Stimulated activated CD4-positive, alpha-beta T cell treated with anti-CD3 and anti-CD28 coated beads, Interleukin-12 subunit alpha, Interleukin-12 subunit beta, amount 100 ng/mL, for 24 hours (primary cell): ENCODE results near the gene TRIOBP.
"Not testable (repeated sequence)": the region's sequence is repeated elsewhere in the genome, so short reads cannot be mapped to it uniquely, and the experiment has no call there.

ENCODE experiments used
- DNase-seq, 2 experiments: peaks; one replicate each; pipeline ENCODE4 v3.0.0-alpha.2; 2020; ENCODE audit warnings: low read depth in 2 of 2

Gene TRIOBP

DNA sequence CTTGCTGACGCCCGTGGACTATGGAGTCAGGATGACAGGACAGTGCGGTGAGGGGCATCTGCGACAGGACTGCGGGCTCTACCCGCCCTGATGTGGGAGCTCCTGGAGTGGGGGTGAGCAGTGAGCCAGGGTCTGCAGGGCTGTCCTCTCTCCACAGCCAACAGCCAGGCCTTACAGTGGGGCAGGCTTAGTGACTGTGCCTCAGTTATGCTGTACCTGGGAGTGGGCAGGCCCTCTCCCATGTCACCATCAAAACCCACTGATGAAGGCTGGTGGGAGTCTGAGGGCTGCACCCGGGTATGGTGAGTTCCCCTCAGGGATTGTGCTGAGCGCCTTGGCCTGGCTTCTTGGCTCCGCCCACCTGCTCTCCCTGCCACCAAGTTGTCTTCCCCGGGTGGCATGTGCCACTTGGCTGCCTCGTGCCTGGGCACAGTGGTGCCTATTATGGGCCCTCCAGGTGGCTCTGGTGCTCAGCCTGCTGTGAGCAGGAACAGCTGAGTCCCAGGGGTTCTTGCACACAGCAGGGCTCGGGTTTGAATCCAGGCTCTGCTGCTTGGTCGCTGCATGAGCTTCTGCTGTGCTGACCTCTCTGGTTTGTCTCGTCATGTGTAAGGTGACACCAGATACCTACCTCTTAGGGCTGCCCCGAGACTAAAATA, 4.1 kb upstream of the TRIOBP start:
- DNase-seq = no peak

DNA sequence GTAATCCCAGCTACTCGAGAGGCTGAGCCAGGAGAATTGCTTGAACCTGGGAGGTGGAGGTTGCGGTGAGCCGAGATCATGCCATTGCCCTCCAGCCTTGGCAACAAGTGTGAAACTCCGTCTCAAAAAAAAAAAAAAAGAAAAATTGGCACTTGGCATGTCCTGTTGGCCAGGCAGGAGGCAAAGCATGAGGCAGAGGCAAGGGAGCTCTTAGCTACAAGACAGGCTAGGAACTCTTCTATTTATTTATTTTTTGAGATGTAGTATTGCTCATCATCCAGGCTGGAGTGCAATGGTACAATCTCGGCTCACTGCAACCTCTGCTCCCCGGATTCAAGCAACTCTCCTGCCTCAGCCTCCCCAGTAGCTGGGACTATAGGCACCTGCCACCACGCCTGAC, 2.7 kb upstream of the TRIOBP start:
- not testable (repeated sequence) for DNase-seq

DNA sequence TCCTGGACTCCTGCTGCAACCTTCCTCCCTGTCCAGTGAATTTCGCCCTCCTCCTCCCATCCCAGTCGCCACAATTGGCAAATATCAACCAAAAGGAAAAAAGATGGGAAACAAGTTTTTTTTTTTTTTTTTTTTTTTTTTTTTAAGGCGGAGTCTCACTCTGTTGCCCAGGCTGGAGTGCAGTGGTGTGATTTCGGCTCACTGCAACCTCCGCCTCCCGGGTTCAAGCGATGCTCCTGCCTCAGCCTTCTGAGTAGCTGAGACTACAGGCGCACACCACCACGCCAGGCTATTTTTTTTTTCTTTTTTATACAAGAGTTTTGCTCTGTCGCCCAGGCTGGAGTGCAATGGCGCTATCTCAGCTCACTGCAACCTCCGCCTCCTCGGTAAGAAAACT, 590 bp upstream of the TRIOBP start:
- not testable (repeated sequence) for DNase-seq

DNA sequence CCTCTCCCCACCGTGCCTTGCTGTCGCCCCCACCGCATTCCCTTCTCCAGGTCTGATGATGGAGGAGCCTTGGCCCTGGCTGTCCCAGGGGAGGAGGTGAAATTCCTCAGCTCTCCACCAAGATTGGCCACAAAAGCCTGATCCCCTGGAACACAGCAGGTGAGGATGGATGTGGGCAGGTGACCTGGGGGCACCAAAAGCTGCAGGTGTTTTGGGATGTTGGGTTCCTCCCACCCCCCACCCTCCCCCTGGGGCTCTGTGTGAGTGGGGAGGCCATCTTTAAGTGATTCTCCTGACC, 639 bp downstream of the TRIOBP start:
- DNase-seq = no peak

DNA sequence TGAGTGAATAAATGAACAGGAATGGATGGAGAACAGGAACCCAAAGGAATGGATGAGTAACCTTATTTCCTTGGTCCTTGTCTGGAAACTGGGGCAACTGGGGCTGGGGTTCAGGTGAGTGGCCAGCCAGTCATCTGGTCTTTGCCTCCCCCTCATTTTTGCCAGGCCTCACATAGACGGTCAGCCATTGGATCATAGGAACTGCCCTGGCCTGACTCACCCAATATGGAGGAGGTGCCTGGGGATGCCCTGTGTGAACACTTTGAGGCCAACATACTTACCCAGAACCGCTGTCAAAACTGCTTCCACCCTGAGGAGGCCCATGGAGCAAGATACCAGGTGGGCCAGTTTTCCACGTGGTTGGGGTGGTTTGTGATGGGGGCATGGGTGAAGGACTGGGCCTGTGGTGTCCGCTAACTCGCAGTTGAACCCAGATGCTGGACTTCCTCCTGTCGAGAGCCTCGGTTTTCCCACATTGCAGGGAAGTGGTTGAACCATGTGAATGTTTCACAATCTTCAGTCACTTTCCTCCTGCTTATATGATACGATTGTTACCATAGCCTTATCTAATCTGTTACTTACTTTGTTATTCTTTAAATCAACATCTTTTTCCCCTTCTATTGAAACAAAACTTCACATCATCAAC, 4.4 kb downstream of the TRIOBP start:
- DNase-seq = no peak

DNA sequence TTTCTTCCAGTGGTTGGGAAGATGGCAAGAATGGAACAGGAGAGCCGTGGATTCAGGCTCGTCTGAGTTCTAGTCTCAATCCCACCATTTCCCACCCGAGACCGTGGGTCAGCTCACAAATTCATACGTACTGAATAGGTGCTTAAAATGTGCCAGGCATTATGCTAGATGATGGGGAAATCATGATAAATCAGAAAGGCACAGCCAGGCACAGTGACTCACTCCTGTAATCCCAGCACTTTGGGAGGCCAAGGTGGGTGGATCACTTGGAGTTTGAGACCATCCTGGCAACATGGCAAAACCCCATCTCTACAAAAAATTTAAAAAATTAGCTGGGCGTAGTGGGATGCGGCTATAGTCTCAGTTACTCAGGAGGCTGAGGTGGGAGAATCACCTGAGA, 7.1 kb downstream of the TRIOBP start:
- DNase-seq = no peak

DNA sequence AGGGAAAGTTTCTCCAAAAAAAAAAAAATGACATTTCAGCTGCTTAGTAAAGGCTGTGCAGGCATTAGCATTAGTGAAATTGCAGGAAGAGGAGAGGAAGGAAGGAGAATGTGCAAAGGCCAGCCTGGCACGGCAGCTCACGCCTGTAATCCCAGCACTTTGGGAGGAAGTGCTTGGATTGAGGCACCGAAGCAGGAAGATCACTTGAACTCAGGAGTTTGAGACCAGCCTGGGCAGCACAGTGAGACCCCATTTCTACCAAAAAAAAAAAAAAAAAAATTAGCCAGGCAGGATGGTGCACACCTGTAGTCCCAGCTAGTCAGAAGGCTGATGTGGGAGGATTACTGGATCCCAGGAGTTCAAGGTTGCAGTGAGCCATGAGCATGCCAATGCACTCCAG, 7.8 kb downstream of the TRIOBP start:
- no peak for DNase-seq

DNA sequence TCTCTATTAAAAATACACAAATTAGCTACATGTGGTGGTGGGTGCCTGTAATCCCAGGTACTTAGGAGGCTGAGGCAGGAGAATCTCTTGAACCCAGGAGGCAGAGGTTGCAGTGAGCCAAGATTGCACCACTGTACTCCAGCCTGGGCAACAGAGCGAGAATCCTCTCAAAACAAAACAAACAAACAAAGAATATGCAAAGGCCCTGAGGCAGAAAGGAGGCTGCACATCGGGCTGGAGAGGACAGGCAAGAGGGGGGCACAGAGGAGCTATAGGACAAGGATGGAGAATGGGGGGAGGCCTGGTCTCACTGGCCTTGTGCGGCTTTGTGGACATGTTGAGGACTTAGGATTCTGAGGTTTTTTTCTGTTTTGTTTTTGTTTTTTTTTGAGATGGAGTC, 8.4 kb downstream of the TRIOBP start:
- no peak for DNase-seq

DNA sequence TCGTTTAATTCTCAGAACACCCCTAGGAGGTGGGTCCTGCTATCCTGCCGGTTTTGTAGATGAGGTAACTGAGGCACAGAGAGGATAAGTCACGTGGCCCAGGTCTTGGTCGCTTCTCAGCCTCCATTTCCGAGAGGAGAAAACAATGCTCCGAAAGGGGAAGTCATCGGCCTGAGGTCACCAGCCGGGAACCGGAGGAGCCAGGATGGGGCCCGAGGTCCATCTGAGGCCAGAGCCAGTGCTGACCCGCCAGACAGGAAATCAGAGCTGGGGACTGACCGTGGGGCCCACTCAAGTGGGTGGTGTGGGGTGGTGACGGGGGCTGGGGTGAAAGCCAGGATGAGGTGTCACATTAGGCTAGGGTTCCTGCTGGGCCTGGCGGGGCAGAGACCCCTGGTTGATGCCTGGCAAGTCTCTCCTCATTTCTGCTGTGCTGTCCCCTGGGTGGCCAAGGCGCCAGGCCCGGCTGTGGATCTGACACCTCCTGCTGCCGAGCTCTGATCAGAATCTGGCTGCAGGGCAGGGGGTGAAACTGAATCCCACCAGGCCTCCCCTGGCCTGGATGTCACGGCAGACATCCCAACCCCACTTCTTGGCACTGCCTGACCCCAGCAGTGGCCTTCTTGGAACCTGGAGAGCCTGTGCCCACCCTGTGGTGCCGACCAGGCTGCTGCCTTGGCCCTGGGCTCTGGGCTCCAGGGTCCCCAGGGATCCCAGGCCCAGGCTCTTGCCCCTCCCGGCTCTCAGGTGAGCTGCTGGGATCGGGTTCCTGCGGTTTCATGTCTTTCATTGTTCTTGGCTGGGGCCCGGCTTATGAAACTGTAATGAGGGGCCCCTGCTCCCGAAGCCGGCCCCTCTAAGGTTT, 12.0 kb downstream of the TRIOBP start:
- no peak for DNase-seq

DNA sequence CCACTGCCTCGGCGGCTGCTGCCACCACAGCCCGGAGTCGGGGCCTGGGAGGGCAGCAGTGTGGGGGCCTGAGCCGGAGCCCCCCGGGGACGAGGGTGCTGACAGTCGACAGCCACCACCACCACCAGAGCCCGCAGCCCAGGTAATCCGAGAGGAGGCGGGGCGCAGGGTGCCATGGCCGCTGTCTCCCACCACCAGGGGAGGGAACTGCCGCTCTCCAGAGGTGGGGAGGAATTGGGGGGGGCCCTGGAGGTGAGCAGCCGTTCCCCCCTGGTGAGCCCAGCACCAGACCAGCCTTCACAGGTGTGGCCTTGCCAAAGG, 12.6 kb downstream of the TRIOBP start:
- DNase-seq = no peak

DNA sequence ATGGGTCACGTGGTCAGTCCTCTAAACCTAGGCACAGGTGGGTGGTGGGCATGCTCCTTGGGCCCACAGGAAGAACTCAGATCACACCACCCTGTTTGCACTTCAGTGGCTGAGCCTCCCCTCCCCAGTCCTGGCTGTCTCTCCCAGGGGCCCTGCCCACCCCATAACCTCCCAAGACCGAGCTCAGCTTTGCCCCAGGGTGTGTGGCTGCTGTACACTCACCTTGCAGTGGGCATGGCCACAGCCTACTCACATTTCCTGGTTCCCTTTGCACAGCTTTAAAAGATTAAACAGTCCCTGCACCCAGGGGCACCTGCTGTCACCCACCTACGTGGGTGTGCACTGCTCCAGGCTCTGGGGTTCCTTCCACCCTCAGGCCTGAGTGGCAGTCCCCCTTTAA, 13.8 kb downstream of the TRIOBP start:
- no peak for DNase-seq

DNA sequence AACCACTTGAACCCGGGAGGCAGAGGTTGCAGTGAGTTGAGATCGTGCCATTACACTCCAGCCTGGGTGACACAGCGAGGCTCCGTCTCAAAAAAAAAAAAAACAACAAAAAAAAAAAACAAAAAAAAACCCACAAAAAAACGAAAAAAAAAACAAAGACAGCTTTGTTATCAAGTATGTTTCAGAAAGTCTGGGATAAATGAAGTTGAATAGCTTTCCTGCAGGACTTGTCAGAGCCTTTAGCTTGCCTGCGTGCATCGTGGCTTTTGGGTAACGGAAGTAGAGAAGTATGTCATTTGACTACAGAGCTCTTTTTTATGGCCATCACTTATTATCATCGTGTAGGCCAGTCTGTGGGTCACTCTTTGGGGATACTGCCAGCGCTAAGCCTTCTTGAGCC, 14.6 kb downstream of the TRIOBP start:
- DNase-seq = no peak

DNA sequence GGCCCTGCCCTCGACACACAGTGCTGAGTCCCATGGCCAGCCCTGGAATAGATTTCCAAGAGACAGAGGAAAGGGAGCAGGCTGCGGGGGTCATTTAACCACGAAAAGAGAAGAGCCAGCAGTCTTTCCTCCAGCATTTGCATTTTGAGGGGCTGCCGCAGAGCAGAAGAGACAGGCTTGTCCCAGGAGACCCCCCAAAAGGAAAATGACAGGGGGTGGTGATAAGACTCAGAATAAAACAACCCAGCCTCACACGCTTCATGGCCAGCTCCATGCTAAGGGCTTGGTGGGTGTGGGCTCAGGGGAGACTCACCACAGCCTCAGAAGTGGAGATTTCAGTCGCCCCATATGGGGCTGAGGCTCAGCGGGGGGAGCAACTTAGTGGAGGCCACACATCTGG, 16.9 kb downstream of the TRIOBP start:
- DNase-seq = no peak

DNA sequence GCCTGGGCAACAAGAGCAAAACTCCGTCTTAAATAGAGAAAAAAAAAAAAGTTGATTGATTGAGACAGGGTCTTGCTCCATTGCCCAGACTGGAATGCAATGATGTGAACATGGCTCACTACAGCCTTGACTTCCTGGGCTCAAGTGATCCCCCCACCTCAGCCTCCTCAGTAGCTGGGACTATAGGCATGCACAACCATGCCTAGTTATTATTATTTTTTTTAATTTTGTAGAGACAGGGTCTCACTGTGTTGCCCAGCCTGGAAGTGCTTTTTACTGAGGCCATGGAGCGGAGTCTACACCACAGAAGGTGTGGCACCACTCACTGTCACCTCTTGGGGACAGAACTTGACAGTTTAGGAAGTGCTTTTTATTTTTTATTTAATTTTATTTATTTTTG, 17.8 kb downstream of the TRIOBP start:
- no peak for DNase-seq

DNA sequence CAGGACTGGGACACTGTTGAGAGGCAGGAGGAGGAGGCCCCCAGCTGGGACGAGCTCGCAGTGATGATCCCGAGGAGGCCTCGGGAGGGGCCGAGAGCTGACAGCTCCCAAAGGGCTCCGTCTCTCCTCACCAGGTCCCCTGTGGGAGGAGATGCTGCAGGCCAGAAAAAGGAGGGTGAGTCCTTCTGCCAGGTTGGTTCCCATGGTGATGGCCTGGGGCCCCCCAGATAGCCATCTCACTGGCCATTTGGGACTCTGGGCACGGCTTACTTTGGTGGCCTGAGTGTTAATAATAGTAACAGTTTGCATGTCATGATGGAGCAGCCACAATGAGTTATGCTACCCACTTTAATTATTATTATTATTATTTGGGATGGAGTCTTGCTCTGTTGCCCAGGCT, 18.9 kb downstream of the TRIOBP start:
- DNase-seq = no peak

DNA sequence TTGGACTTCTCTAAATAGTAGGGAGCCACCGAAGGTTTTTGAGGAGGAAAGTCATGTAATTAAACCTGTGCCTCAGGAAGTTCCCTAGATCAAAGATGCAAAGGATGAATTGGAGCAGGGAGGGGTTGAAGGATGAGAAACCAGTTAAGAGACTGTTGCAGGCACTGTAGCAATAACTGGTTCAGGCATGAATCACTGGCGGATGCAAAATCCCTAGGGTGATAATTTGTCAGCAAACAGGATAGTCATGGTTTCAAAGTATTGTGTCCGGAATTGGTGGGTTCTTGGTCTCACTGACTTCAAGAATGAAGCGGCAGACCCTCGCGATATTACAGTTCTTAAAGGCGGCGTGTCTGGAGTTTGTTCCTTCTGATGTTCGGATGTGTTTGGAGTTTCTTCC, 19.9 kb downstream of the TRIOBP start:
- DNase-seq = no peak

DNA sequence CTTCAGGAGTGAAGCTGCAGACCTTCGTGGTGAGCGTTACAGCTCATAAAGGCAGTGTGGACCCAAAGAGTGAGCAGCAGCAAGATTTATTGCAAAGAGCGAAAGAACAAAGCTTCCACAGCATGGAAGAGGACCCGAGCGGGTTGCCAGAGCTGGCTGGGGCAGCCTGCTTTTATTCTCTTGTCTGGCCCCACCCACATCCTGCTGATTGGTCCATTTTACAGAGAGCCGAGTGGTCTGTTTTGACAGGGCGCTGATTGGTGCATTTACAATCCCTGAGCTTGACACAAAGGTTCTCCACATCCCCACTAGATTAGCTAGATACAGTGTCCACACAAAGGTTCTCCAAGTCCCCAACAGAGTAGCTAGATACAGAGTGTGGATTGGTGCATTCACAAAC, 20.4 kb downstream of the TRIOBP start:
- DNase-seq = not testable (repeated sequence)

DNA sequence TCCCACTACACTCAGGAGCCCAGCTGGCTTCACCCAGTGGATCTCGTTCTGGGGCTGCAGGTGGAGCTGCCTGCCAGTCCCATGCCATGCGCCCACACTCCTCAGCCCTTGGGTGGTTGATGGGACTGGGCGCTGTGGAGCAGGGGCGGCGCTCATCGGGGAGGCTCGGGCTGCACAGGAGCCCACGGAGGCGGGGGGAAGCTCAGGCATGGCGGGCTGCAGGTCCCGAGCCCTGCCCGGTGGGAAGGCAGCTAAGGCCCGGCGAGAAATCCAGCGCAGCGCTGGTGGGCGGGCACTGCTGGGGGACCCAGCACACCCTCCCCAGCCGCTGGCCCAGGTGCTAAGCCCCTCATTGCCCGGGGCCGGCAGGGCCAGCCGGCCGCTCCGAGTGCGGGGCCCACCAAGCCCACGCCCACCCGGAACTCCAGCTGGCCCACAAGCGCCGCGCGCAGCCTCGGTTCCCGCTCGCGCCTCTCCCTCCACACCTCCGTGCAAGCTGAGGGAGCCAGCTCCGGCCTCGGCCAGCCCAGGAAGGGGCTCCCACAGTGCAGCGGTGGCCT, 21.0 kb downstream of the TRIOBP start:
- DNase-seq = not testable (repeated sequence)

DNA sequence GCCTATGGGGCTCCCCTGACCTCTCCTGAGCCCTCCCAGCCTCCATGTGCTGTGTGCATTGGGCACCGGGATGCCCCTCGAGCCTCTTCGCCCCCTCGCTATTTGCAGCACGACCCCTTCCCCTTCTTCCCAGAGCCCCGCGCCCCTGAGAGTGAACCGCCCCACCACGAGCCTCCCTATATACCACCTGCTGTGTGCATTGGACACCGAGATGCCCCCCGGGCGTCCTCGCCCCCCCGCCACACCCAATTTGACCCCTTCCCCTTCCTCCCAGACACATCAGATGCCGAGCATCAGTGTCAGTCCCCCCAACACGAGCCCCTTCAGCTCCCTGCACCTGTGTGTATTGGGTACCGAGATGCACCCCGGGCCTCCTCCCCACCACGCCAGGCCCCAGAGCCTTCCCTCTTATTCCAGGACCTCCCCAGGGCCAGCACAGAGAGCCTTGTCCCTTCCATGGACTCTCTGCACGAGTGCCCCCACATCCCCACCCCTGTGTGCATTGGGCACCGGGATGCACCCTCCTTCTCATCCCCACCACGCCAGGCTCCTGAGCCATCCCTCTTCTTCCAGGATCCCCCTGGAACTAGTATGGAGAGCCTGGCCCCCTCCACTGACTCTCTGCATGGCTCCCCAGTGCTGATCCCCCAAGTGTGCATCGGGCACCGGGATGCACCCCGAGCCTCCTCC, 28.8 kb downstream of the TRIOBP start:
- no peak for DNase-seq

DNA sequence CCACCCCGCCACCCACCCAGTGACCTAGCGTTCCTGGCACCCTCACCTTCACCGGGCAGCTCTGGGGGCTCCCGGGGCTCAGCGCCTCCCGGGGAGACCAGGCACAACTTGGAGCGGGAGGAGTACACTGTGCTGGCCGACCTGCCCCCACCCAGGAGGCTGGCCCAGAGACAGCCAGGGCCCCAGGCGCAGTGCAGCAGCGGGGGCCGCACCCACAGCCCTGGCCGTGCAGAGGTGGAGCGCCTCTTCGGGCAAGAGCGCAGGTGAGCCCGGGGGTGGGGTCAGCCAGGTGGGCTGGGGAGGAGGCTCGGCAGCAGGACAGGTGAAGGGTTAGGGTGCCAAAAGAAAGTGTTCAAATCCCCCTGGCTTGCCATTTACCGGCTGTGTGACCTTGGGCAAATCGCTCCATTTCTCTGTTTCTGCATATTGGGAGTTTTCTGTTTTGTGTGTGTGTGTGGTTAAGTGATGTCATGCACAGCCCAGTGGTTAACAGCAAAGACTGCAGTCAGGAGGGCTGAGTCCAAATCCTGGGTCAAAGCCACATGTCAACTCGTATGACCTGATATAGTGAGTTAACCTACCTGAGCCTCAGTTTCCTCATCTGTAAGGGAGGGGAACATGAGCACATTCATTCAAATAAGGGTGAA, 29.5 kb downstream of the TRIOBP start:
- DNase-seq = no peak

DNA sequence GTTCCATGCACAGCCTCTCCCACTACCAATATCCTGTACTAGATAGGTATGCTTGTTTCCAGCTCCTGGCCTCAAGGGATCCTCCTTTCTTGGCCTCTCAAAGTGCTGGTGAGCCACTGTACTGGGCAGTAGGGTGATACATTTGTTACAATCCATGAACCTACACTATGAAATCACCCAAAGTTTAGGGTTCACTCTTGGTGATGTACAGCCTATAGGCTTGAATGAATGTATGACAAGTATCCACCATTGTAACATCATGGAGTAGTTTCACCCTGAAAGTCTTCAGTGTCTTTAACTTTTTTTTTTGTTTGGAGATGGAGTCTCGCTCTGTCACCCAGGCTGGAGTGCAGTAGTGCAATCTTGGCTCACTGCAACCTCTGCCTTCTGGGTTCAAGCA, 31.8 kb downstream of the TRIOBP start:
- no peak for DNase-seq
